Aorta (tissue), 5 donors: ENCODE measurements around the gene MIP. TPM values are rescaled to one million over a fixed set of nuclear protein-coding genes. Genes with fewer than 3 reads are reported as not detected.
"Not testable (repeated sequence)": the region's sequence is repeated elsewhere in the genome, so short reads cannot be mapped to it uniquely, and the experiment has no call there.

ENCODE experiments used
- ATAC-seq: fragments of 200-7000 bp; cut with Tn5 transposase; one replicate; pipeline ENCODE4 v1.9.1; 2022; ENCODE audit warnings: moderate library complexity; ENCODE audit not compliant: low FRiP score
- DNase-seq, 2 donors: peaks; one replicate each; pipeline ENCODE4 v3.0.0-alpha.2; 2020
- H3K27ac ChIP-seq, 2 donors: one replicate each; pipeline ENCODE4 v1.5.1; 2013; ENCODE audit warnings: low read length in 2 of 2, mild to moderate bottlenecking in 2 of 2, moderate library complexity in 2 of 2, control low read depth in 1 of 2, inconsistent platforms in 1 of 2, low read depth in 1 of 2
- H3K27me3 ChIP-seq, 2 donors: one replicate each; pipeline ENCODE4 v1.6.1; 2013; ENCODE audit warnings: control low read depth in 1 of 2, low read length in 1 of 2, mild to moderate bottlenecking in 1 of 2, moderate library complexity in 1 of 2; ENCODE audit not compliant: insufficient read depth in 2 of 2, control insufficient read depth in 1 of 2
- H3K36me3 ChIP-seq, 2 donors: one replicate each; pipeline ENCODE4 v1.6.1; 2013; ENCODE audit warnings: control low read depth in 1 of 2, low read length in 1 of 2, mild to moderate bottlenecking in 1 of 2; ENCODE audit not compliant: insufficient read depth in 2 of 2, control insufficient read depth in 1 of 2
- H3K4me1 ChIP-seq, 2 donors: one replicate each; pipeline ENCODE4 v1.6.1; 2013; ENCODE audit warnings: low read length in 2 of 2, control low read depth in 1 of 2, mild to moderate bottlenecking in 1 of 2, moderate library complexity in 1 of 2; ENCODE audit not compliant: insufficient read depth in 2 of 2, control insufficient read depth in 1 of 2
- H3K4me3 ChIP-seq, 2 donors: one replicate each; pipeline ENCODE4 v1.5.1; 2013; ENCODE audit warnings: low read length in 2 of 2, control low read depth in 1 of 2, mild to moderate bottlenecking in 1 of 2
- H3K9me3 ChIP-seq: one replicate; pipeline ENCODE4 v1.6.1; 2013; ENCODE audit warnings: mild to moderate bottlenecking, low read length; ENCODE audit not compliant: control insufficient read depth
- WGBS, 2 donors: extraction: QIAGEN DNeasy Blood & Tissue Kit; methylation state at CpG; one replicate each; pipeline ENCODE4 v1.1.7; 2013; 5-methylcytosine and 5-hydroxymethylcytosine counted together
- intact Hi-C, 2 donors: fragments of 100-400 bp; cut with DNase I; formaldehyde crosslinking; loops; one replicate each; pipeline versions ENCODE4 v1.14.2 to v1.15.0; 2022
- polyA plus RNA-seq, 2 donors: library from polyadenylated mRNA; stranded (reverse); fragments of 200-250 nt; gene quantifications; one replicate each; pipeline ENCODE4 v1.2.3, GENCODE V29; 2013
- total RNA-seq, 2 donors: library from RNA; stranded (reverse); fragmentation: NEBNext Ultra II Directional; extraction: Animal tissue kit (Norgen Biotek cat#: 25700); gene quantifications; one replicate each; pipeline ENCODE4 v1.2.1, GENCODE V29; 2021
- donor health status: healthy with polysubstance abuse.
- donor health status: Bipolar disorder and iron deficiency.
- donor health status: DM: no; HTN: no; CAD: no.
- donor health status: DM: no; HTN: no; CAD: no.
- donor health status: DM: yes; HTN: yes; CAD: no.

MIP gene
- total and polyA plus RNA-seq, 4 donors = not detected

- Histone ChIP-seq H3K27ac (peak overlapping the region; percentile 72 to 77), H3K9me3 (no peaks in the 10 kb centered on the region), H3K4me1 (no peaks in the 10 kb centered on the region), H3K36me3 (no peaks in the 10 kb centered on the region), H3K4me3 (peak overlapping the region; percentile 39 to 83), H3K27me3 (no peaks in the 10 kb centered on the region)
- intact Hi-C loops = no loop called here
- WGBS, 2 donors = 39 to 44% methylated on average over 5 of the region's 5 CpGs
- ATAC-seq (no peak), DNase-seq (no peak)
These were observed 4.9 kb downstream of the MIP start for GRCh38 chr12:56449622-56449984.

DNA sequence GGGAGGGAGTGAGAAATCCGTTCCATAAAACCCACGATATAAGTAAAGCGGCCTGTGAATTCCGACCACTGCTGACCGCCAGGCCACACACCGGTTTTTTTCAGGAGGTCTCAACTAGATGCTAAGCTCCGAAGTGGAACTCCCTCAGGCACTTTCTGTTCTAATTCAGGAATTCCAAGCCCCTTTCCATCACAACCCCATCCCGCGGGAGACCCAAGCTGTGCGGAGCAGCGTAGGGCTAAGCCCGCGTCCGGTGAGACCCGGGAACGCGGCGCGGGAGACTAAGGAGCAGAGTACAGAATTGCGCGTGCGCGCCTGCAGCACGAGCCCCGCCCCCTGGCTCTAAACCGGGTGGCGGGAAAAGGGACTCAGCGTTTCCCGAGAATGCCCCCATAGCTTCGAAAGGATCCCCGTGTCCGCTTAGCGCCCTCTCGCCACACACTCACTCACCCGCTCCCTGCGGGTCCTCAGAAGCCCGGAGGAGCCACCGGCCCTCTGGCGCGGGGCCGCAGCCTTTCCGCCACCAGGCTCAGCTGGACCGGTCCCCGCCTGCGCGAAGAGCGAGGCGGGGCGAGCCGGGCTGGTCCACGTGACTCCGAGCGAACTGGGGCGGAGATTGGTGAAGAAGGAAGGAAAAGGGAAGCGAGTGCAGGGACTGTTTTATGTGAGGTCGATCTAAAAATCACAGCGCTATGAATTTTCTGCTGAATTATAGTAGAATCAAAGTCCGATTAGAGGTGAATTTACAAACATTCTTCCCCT lies 5.4 kb downstream of the MIP start, which contains the start of gene TIMELESS:
TSS of gene TIMELESS (minus strand) at position 567 of the 762 bp plus-strand sequence. CDS start 15,256 bp downstream, outside the sequence.
- no peaks in the 10 kb centered on the region for H3K9me3 ChIP-seq
- H3K27me3 ChIP-seq = no peaks in the 10 kb centered on the region
- H3K4me3 ChIP-seq = peak within 1 kb of the TSS; percentile 82 to 83
- H3K36me3 ChIP-seq = no peaks in the 10 kb centered on the region
- ATAC-seq (peak; percentile 98), DNase-seq (peak; percentile 94 to 96)
- WGBS, 2 donors = 0% methylated on average over 57 to 58 of the region's 58 CpGs
- intact Hi-C loops = no loop called here
- no peaks in the 10 kb centered on the region for H3K4me1 ChIP-seq
- peak within 1 kb of the TSS; percentile 72 to 77 for H3K27ac ChIP-seq

DNA sequence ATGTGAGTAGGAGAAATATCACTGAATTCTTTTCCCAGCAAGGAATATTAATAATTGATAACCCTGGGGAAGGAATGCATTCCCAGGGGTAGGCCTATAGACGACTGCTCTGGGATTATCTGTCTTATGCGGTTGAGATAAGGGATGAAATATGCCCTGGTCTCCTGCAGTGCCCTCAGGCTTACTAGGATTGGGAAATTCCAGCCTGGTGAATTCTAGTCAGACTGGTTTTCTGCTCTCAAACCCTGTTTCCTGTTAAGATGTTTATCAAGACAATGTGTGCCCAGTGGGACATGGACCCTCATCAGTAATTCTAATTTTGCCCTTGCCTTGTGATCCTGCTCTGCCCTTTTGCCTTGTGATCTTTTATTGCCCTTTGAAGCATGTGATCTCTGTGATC lies 11.2 kb downstream of the MIP start:
- DNase-seq, H3K36me3 ChIP-seq, ATAC-seq, H3K27me3 ChIP-seq, H3K4me1 ChIP-seq, intact Hi-C loops, H3K27ac ChIP-seq, H3K4me3 ChIP-seq, H3K9me3 ChIP-seq: not testable (repeated sequence)
- WGBS, 2 donors = 39 to 49% methylated on average over 2 of the region's 2 CpGs

DNA sequence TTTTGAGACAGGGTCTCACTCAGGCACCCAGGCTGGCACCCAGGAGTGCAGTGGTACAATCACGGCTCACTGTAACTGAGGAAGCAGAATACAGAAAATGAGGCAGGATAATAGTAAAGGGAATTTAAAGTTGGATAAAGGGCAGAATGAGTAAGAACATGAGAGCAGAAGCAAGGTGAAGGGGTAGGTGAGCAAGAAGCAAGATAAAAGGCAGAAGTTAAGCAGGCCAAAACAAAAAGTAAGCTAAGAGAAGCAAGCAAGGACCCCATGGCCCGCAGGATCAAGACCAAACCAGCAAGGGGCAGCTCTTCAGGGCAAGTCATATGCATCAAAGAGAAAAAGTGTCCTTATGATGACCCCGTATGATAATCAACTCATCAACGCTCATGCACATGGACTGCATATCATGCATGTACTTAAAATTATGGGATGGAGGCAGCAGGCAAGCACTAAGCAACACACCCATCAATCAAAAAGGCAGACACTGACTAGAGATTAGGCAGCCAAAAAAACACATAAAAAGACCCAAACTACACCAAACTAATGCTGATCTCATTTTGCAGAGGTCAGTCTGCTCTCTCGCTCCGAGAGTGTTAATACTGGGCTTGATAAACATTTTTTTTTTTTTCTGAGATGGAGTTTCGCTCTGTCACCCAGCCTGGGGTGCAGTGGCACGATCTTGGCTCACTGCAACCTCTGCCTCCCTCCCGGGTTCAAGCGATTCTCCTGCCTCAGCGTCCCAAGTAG lies 16.9 kb downstream of the MIP start:
- WGBS, 2 donors = 71 to 73% methylated on average over 11 of the region's 11 CpGs
- intact Hi-C loops = no loop called here
- H3K4me1 ChIP-seq = no peaks in the 10 kb centered on the region
- H3K27me3 ChIP-seq = no peaks in the 10 kb centered on the region
- no peaks in the 10 kb centered on the region for H3K9me3 ChIP-seq
- DNase-seq (no peak), ATAC-seq (no peak)
- peaks cover 0 to 1% of the 10 kb centered on the region in 2 donors for H3K36me3 ChIP-seq
- no peak overlapping the region for H3K27ac ChIP-seq
- H3K4me3 ChIP-seq = no peak overlapping the region

DNA sequence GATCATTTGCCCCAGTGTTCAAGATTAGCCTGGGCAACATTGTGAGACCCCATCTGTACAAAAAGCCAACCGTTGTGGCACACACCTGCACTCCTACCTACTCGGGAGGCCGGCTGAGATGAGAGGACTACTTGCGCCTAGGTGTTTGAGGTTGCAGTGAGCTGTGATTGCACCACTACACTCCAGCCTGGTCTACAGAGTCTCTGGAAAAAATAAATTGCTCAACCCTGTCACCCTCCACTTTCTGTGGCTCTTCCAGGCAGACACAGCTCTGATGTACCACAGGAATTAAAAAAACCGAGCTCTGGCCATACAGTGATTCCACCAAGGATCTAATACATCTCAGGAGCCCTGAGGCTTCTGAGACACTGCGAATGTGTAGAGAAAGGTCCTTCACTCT lies 19.6 kb downstream of the MIP start:
- H3K4me1 ChIP-seq = no peaks in the 10 kb centered on the region

GRCh38 chr12:56431850-56432249 lies 22.6 kb downstream of the MIP start:
- no peak for ATAC-seq
- WGBS, 2 donors = 98% methylated on average over 3 of the region's 3 CpGs
- H3K9me3 ChIP-seq = no peaks in the 10 kb centered on the region

More for the DNA sequence above, 19.6 kb downstream of the MIP start:
- intact Hi-C loops = no loop called here
- H3K36me3 ChIP-seq = peaks cover 0 to 1% of the 10 kb centered on the region in 2 donors
- WGBS, 2 donors = 96% methylated on average over 6 of the region's 6 CpGs
- H3K27ac ChIP-seq = no peak overlapping the region
- no peaks in the 10 kb centered on the region for H3K27me3 ChIP-seq
- no peak for DNase-seq
- no peak overlapping the region for H3K4me3 ChIP-seq
- no peak for ATAC-seq
- no peaks in the 10 kb centered on the region for H3K9me3 ChIP-seq

DNA sequence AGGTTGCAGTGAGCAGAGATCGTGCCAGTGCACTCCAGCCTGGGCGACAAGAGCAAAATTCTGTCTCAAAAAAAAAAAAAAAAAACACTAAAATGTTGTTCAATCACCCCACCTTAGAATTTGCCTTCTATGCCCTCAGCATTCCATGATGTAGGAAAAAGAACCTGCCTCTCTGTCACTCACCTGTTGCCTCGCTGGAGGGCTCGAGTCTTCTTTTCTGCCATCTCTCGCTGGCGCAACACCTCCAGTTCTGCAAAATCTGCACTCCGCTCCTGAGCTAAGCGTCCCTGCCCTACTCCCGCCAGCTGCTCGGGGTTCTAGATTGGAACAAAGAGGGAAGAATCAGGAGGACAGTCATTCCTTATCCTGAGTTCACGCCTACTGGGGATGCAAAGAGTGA lies 23.2 kb downstream of the MIP start:
- H3K27ac ChIP-seq = no peak overlapping the region
- WGBS, 2 donors = 97 to 98% methylated on average over 11 of the region's 11 CpGs
- H3K4me1 ChIP-seq = no peaks in the 10 kb centered on the region
- ATAC-seq (no peak), DNase-seq (no peak)
- intact Hi-C loops = no loop called here
- H3K4me3 ChIP-seq = no peak overlapping the region
- H3K27me3 ChIP-seq = no peaks in the 10 kb centered on the region
- H3K36me3 ChIP-seq = peaks cover 0 to 1% of the 10 kb centered on the region in 2 donors
- no peaks in the 10 kb centered on the region for H3K9me3 ChIP-seq

More at GRCh38 chr12:56431850-56432249, 22.6 kb downstream of the MIP start:
- Histone ChIP-seq H3K4me3 (no peak overlapping the region), H3K27ac (no peak overlapping the region), H3K4me1 (no peaks in the 10 kb centered on the region), H3K27me3 (no peaks in the 10 kb centered on the region), H3K36me3 (peaks cover 0 to 1% of the 10 kb centered on the region in 2 donors)
- intact Hi-C loops = no loop called here
- no peak for DNase-seq

DNA sequence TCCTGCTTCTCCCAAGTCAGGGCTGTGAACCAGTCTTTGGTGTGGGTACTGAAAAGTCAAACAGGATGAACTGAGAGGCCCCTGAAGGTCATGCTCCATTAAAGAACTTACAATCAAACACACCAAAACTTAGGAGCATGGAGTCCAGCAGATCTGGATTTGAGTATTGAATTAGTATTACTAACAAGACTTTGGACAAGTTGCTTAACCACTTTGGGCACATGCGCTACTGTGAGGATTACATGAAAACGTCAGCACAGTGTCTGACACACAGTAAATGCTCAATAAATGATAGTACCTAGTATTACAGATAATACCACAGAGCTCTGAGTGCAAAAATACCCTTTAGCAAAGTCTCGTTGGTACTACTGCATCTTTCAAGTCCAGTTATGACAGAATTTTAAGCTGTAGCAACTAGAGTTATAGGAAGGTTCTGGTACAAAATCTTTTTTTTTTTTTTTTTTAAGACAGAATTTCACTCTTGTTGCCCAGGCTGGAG lies 28.5 kb downstream of the MIP start:
- H3K4me3 ChIP-seq = no peak overlapping the region
- no peaks in the 10 kb centered on the region for H3K27me3 ChIP-seq
- intact Hi-C loops = no loop called here
- no peaks in the 10 kb centered on the region for H3K4me1 ChIP-seq
- ATAC-seq = no peak
- no peaks in the 10 kb centered on the region for H3K9me3 ChIP-seq
- H3K36me3 ChIP-seq = peaks cover 0 to 1% of the 10 kb centered on the region in 2 donors
- WGBS, 2 donors = 61 to 63% methylated on average over 3 of the region's 3 CpGs
- H3K27ac ChIP-seq = no peak overlapping the region
- DNase-seq = no peak
